GM18507 (cell line): ENCODE measurements around the gene NLRP1.
A peak's percentile ranks its signal among the peaks of the same experiment; 100 is the strongest.
"Not testable (repeated sequence)": the region's sequence is repeated elsewhere in the genome, so short reads cannot be mapped to it uniquely, and the experiment has no call there.

Experiments used
- DNase-seq: peaks from one replicate; pipeline ENCODE4 v3.0.0; 2011; ENCODE audit warnings: low read depth; ENCODE audit not compliant: insufficient read length; ENCODE audit errors: extremely low spot score
- FAIRE-seq: peaks from 2 replicates; lab custom pipeline; 2011; peaks lifted over from hg19 to GRCh38; lab: Jason Lieb, UNC

NLRP1 gene

DNA sequence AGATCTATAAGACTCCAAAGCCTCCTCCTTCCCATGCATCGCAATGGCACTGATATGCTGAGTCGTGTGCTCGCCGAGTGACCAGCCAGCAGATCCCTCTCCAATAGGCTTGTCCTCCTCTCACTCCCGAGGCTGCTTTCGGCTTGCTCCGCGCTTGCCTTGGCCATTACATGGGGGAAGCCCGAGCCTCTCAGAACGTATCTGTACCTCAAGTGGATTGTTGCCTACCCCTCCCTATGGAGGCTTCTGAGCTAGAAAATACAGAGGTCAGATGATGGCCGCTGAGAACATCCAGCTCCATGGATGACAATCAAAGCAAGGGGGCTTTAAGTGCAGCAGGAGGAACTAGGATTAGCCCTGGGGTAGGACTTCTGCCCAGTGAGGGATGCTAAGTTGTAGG, 7.7 kb upstream of the NLRP1 start:
- FAIRE-seq (no peak), DNase-seq (no peak)

DNA sequence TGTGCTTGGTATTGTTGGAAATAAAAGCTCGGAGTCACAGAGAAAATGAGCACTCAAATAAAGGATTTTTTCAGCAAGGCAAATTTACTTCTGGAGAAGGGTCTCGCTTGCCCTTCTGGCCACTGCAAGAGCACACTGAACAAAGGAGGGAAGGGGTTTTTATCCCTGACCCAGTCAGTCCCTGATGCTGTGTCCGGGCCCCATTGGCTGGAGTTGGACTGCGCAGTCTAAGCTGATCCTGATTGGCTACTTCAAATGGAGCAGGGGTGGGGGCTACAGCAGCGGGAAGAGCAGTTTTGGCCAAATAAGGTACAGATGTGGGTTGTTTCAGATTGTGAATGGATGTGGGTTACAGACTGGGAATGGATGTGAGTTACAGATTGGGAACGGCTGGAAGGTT, 4.3 kb upstream of the NLRP1 start:
- no peak for FAIRE-seq
- no peak for DNase-seq

DNA sequence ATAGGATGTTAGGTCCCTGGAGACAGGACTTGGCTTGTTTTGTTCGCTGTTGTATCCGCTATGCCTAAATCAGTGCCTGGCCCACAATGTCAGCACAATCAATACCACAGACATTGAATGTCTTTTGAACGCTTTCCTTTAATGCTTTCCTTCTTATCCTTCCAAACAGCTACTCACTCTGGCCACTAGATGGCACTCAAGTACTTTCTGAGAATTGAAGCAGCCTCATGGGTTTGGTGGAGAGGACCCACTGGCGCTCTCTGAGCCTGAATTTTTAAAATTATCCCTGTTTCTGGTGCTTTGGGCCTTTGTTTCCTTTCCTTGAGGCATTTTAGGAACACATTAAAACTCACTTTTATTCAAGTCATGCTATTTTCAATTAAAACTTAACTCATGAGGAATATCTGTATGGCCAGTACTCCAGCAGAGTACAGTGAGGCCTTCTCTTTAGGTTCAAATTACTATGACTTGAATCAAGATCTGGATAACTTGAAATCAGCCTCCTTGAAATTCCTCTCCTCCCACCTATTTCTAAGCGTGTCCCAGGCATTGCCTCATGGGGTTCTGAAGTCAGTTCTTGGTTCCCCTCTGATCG, 3.2 kb upstream of the NLRP1 start:
- DNase-seq (no peak), FAIRE-seq (peak; percentile 73)

DNA sequence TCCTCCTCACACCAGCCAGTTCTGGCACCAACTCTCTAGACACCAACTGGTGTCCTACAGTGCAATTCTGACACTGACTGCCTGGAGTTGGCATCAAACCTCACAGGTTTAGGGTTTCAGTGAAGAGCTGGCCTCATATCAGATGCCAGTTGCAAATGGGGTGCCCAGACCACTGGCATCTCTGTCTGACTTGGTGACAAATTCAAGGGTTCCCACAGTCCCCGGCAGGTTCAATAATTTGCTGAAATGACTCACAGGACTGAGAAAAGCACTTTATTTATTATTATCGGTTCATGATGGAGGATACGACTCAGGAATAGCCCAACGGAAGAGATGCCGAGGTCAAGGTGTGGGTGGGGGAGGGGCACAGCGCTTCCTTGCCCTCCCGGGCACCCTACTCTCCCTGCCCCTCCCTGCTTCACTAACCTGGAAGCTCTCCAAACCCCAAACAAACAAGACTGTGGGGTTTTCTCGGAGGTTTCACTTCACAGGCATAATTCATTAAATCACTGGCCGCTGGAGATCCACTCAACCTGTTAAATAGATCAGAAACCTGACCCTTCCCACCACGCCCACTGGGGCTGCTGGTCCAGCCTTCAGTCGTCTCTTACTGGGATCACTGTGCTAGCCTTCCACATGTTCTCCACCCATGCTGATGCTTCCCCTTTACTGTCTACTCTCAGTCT, 1.7 kb upstream of the NLRP1 start:
- DNase-seq (no peak), FAIRE-seq (peak; percentile 48)

DNA sequence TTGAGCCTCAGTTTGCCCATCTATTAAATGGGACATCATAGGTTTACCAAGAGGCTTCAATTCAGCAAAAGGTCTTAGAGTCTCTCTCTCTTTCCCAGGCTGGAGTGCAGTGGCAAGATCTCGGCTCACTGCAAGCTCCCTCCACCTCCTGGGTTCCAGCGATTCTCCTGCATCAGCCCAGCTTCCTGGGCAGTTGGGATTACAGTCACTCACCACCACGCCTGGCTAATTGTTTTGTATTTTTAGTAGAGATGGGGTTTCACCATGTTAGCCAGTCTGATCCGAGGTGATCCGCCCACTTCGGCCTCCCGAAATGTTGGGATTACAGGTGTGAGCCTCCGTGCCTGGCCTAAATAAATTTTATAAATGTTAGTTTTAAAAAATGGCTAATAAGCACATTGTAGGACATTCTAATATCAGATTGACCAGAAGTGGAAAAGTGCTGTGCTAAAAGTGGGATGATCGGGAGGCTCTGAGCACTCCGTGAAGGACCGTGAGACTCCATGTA, 1.0 kb upstream of the NLRP1 start:
- FAIRE-seq (peak; percentile 36), DNase-seq (no peak)

DNA sequence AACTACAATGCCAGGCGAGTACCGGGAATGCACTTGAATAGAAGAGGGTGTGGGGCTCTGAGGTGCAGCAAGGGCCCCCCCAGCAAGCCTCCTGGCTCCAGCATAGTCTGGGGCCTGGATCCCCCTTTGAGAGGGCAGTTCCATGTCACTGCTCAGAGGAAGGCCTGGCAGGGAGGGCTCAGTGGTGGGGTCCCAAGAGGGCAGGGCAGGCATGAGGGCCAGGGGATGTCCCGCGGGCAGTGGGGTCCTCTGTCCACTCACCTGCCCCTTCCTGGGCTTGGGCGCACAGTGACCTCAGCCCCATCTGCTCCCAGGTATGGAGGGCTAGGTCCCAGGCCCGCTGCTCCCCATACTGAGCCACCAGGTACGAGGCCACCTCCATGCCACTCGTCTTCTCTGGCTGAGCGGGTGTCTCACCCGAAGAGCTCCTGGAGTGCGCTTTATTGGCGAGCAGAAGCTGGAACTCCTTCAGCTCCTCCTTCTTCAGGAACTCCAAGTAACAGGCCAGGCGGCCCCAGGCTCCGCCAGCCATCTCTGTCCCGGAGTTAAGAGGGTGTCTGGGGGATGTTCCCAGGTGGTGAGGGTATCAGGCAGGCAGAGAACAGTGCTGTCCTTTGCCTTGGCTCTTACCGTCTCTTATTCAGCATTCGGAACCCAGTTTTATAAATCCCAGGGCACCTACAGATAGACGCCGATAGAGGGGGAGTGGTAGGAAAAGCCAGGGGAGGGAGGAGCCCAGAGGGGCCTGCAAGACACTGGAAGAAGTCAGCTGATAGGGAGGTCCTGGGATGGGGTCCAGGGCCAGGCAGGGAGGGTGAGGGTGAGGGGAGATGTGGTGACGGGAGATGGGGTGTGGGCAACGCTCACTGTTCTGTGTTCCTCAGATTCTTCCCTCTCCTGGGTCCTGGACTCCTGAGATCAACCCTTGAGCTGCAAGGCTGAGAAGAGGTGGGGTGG, 605 bp downstream of the NLRP1 start:
- DNase-seq = no peak
- FAIRE-seq = peak; percentile 9

DNA sequence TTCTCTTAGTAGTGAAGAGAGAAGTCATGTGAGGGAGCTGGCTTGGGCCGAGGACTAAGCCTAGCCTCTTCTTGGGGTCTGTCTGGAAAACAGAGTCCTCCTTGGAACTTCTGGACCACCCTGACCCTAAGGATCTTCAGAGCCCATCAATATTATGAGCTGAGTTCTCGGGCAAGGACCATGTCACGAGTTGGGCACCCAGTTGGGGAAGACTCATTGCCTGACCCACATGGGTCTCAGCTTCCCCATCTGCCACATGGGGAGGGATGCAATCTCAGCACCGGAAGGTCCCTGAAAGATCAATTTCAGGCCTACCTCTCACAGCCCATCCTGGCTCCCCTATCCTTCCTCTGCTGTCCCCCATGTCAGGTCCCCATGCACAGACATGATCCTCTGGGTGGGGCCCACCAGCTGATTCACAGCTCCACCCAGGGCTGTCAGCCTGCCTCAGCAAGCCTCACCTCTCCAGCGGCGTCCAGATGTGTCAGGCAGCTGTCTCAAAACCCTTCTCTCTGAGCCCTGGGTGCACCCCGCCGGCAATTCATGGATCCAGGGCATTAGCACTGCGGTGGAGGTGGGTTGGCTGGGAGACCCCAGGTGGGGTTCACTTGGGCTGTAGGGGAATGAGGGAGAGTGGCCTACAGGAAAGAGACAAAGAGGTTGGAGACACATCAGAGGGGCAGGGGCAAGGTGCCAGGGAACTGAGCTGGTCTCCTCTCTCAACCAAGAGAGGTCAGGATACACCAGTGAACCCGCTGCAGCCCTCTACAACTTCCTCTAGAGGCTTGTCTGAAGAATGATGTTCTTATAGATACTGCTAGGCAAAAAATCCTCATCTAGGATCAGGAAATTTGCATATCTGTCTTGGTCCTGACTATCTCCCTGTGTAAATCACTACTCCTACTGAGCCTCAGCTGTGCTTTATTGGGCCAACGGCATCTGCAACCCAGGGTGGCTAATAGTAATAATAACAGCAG, 1.8 kb downstream of the NLRP1 start:
- no peak for DNase-seq
- FAIRE-seq = no peak

DNA sequence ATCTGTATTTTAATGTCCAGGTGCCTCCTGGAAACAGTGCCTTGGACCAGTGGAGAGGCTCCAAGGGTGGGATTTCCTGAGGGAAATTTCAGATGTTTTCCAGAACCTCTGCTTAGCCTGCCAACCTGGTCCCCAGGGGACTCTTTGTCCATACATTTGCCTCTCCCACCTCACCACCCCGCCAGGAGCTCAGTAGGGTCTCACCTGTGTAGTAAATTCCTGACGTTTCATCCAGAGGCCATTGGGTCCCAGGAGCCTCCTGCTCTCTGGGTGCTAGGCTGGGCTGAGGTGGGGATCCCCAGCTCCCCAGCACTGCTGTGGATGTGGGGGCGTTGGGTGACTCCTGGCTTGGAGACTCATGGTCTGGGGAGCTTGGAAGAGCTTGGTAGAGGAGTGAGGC, 2.7 kb downstream of the NLRP1 start:
- FAIRE-seq = no peak

DNA sequence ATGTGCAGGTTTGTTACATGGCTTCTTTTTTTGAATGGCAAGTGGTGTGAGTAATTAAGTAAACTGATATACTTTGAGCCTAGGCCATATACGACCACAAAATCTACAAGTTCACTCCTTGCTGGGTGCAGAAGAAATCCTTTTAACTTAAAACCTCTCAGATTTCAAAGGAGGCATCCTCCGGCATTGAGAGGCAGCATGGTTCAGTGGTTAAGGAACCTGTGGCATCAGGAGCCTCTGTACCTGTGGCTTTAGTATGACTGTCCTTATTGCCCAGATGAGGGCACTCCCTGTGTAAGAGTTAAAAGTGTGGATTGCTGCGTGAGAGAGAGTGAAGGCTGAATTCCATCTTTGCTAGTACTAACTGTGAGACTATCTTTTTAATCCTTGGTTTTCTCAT, 3.3 kb downstream of the NLRP1 start:
- FAIRE-seq (no peak), DNase-seq (no peak)

More for the DNA sequence above, 2.7 kb downstream of the NLRP1 start:
- DNase-seq = no peak

DNA sequence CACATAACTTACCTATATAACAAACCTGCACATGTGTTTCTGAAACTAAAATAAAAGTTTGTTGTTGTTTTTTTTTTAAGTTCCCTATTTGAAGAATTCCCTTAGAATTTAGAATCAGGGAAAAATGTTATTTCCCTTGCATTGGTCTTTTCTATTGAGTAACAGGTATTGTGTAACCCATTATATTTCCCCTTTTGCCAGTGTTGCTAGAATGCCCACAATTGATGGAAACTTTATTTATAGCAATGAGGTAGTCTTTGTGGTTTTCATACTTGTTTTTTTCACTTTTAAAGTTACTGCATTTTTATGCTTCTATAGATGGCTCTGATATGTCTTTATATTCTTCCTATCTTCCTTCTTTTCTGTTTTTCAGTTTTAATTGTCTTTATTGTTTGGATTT, 3.9 kb downstream of the NLRP1 start:
- DNase-seq (no peak), FAIRE-seq (peak; percentile 35)

DNA sequence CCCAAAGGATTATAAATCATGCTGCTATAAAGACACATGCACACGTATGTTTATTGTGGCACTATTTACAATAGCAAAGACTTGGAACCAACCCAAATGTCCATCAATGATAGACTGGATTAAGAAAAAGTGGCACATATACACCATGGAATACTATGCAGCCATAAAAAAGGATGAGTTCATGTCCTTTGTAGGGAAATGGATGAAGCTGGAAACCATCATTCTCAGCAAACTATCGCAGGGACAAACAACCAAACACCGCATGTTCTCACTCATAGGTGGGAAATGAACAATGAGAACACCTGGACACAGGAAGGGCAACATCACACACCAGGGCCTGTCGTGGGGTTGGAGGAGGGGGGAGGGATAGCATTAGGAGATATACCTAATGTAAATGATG, 5.5 kb downstream of the NLRP1 start:
- DNase-seq, FAIRE-seq: not testable (repeated sequence)

DNA sequence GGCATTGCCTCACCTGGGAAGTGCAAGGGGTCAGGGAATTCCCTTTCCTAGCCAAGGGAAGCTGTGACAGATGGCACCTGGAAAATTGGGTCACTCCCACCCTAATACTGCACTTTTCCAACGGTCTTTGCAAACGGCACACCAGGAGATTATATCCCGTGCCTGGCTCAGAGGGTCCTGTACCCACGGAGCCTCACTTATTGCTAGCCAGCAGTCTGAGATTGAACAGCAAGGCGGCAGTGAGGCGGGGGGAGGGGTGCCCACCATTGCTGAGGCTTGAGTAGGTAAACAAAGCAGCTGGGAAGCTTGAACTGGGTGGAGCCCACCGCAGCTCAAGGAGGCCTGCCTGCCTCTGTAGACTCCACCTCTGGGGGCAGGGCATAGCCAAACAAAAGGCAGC, 11.3 kb downstream of the NLRP1 start:
- not testable (repeated sequence) for DNase-seq, FAIRE-seq

DNA sequence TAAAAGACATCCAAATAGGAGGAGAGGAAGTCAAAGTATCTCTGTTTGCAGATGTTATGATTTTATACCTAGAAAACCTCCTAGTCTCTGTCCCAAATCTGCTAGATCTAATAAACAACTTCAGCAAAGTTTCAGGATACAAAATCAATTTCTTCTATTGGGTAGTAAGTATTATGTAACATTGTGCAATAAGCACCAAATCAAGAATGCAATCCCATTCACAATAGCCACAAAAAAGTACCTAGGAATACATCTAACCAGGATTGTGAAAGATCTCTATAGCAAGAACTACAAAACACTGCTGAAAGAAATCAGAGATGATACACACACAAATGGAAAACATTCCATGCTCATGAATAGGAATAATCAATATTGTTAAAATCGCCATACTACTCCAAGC, 13.0 kb downstream of the NLRP1 start:
- FAIRE-seq = no peak
- no peak for DNase-seq

DNA sequence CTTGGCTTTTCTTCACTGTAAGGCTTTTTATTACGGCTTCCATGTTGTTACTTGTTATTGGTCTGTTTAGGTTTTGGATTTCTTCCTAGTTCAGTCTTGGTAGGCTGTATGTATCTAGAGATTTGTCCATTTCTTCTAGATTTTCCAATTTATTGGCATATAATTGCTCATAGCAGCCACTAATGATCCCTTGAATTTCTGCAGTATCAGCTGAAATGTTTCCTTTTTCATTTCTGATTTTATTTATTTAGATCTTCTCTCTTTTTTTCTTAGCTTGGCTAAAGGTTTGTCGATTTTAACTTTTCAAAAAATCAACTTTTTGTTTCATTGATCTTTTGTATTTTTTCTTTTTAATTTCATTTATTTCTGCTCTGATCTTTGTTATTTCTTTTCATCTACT, 18.5 kb downstream of the NLRP1 start:
- no peak for DNase-seq
- FAIRE-seq = no peak

DNA sequence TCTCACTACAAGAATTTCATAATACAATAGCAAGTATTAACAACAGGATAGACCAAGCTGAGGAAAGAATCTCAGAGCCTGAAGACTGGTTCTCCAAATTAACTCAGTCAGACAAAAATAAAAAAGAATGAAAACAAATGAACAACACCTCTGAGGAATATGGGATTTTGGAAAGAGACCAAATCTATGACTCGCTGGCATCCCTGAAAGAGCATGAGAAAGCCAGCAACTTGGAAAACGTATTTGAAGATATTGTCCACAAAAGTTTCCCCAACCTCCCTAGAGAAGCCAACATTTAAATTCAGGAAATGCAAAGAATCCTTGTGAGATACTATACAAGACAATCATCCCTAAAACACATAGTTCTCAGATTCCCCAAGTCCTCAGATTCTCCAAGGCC, 20.9 kb downstream of the NLRP1 start:
- DNase-seq = no peak
- no peak for FAIRE-seq

DNA sequence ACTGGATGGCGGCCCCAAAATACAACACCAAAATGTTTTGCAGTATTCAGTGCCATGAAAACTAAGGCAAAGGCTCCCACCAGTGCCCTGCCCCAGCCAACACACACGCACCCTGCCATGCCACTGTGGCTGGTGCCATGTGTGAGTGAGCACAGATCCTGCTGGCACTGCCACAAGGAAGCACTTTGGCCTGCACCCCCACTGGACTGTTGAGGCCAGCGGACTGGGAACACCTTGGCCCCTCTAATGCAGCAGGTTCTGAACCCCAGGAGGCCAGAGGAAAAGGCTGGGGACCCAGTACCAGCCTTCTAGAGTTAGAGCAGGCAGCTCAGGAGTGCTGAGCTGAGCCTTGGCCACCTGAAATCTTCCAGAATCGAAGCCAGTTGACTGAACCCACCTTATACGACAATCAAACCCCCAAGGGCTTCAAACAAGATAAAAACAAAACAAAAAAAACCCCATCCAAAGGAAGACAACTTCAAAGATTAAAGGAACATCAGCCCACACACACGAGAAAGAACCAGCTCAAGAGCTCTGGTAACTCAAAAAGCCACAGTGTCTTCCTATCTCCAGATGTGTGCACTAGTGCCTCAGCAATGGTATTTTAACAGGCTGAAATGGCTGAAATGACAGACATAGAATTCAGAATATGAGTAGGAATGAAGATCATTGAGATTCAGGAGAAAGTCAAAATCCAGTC, 21.5 kb downstream of the NLRP1 start:
- FAIRE-seq (no peak), DNase-seq (no peak)

DNA sequence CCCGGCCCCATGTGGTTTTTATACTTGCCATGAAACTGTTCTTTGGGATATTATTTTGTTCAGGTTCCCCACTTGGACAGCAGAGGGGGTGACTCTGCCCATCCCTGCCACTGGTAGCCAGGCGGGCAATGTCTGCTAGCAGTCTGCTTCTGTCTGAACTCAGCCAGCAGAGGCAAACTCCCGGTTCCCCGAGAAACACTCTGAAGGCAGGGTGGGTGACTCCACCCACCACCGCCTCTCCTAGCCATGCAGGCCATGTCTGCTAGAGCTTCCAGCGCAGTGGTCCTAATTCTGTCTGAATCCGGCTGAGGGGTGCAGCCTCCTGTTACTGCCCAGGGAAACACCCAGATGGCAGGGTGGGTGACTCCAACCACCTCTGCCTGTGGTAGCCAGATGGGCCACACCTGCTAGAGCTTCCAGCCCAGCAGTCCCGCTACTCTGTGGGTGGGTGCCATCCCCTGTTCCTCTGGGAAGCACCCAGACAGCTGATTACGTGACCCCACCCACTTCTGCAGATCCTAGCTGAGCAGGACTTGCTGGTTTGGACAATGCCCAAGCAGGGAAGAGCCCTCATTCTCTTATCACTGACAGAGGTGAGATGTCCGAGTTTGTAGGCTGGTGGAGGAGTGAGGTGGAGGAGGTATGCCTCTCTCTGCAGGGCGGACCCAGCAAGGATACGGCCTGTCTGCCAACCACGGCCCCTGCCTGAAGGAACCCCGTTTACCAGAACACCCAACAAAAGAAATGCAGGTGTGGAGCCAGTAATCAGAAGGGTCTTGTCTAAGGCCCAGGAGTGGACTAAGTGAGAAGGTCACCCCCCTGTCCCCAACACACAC, 22.4 kb downstream of the NLRP1 start:
- DNase-seq (no peak), FAIRE-seq (no peak)
